ENCODE measurements around the gene BICC1. TPM values are rescaled to one million over a fixed set of nuclear protein-coding genes. Genes with fewer than 3 reads are reported as not detected.

Gene BICC1
- total RNA-seq, 2 donors from 2014 or later = 35.3 to 42.0 TPM

DNA sequence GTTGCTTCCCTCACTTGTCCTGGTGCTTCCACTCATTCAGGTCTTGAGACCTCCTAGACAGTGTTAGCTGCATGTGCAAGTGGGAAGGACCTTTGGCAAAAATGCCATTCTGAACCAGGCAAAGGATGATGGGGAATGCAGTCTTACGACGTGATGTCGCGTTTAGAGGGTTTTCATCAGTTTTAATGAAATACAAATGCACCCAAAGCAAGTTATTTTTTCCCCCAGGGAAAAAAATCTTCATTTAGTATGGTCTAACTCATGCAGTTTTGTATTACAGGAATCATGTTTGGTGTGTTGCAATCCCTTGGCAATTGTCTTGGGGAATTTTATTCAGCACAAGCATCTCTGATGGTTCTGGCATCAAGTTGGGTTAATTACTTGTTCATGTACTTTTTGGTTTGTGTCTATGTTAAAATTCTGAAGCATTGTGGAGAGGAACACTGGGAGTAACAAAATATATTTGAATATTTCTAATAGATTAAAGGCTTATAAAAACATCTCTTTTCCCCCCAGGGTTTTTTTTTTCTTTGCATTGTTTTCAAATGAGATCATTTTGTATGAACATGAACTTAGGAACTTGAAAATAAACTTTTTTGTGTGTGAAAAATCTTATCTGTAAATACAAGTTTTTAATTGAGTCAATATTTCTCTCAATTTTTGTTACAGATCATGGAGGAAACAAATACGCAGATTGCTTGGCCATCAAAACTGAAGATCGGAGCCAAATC is 188.9 kb downstream of the BICC1 start:
- no peak for TF ChIP-seq POLR2A (IDR thresholded peaks at IDR 0.05)
- TF ChIP-seq, protein P1, sequence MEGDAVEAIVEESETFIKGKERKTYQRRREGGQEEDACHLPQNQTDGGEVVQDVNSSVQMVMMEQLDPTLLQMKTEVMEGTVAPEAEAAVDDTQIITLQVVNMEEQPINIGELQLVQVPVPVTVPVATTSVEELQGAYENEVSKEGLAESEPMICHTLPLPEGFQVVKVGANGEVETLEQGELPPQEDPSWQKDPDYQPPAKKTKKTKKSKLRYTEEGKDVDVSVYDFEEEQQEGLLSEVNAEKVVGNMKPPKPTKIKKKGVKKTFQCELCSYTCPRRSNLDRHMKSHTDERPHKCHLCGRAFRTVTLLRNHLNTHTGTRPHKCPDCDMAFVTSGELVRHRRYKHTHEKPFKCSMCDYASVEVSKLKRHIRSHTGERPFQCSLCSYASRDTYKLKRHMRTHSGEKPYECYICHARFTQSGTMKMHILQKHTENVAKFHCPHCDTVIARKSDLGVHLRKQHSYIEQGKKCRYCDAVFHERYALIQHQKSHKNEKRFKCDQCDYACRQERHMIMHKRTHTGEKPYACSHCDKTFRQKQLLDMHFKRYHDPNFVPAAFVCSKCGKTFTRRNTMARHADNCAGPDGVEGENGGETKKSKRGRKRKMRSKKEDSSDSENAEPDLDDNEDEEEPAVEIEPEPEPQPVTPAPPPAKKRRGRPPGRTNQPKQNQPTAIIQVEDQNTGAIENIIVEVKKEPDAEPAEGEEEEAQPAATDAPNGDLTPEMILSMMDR (IDR thresholded peaks at IDR 0.05) = no peak
- peak in 1 of 4 donors; percentile 40 for DNase-seq
- Histone ChIP-seq H3K4me3 (no peak overlapping the region), H3K27me3 (no peaks in the 10 kb centered on the region), H3K4me1 (peaks cover 15% of the 10 kb centered on the region), H3K36me3 (replicated peaks in 1 of 2; ENCODE audit: insufficient read depth in 1 of 2, low read depth in 2 of 2) (no peaks in the 10 kb centered on the region), H3K9me3 (no peaks in the 10 kb centered on the region), H3K27ac (peak overlapping the region in 1 of 4 donors; percentile 31)
- ATAC-seq = peak; percentile 51
- 68 to 70% methylated on average over 6 of the region's 6 CpGs for WGBS, 2 donors
- intact Hi-C loops (cut with DNase I) = no loop called here

DNA sequence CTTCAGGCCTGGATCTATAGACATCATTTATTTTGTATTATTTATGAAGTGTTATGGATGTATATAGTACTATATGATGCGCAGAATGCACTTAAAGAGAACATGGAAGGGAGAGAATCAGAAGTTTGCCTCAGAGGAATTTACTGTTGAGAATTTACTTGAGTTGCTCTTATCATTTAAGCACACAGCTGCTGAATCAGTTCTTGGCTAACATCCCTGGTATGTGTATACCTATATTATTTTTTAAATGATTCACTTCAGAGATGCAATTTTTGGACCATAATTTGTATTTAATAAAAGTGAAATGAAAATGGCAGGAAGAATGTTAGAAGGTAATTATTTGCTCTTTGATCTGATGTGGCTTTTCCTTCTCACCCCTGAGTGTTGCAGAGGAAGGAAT is 191.6 kb downstream of the BICC1 start:
- no peak for DNase-seq
- Histone ChIP-seq H3K36me3 (replicated peaks in 1 of 2; ENCODE audit: insufficient read depth in 1 of 2, low read depth in 2 of 2) (no peaks in the 10 kb centered on the region), H3K4me3 (no peak overlapping the region), H3K9me3 (no peaks in the 10 kb centered on the region), H3K27me3 (no peaks in the 10 kb centered on the region), H3K4me1 (peaks cover 10% of the 10 kb centered on the region), H3K27ac (no peak overlapping the region)
- intact Hi-C loops (cut with DNase I) = no loop called here
- 90 to 100% methylated on average over 1 of the region's 1 CpG for WGBS, 2 donors
- no peak for ATAC-seq
- no peak for TF ChIP-seq POLR2A (IDR thresholded peaks at IDR 0.05)
- TF ChIP-seq, protein P1 (IDR thresholded peaks at IDR 0.05) = no peak

DNA sequence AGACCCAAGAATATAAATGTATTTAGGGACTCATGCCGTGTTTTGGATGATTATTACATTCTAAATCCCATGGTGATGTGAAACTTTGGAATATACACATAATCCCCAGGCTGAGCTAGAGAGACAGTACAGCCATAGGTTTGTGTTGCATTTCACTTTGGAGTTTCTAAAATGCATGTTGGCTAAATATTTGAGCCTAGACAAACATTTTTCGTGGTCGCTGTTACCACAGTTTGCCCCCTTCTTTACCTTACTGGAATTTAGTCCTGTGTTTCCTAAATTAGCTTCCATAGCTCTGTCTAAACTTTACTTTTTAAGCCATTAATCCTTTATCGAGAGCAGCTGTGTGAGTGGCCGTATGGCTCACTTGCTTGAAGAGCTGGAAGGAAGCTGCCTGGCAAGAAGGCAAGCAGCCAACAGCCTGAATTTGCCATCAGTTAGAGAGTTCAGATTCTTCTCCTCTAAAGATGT is 192.0 kb downstream of the BICC1 start:
- Histone ChIP-seq H3K4me1 (peaks cover 9% of the 10 kb centered on the region), H3K27ac (no peak overlapping the region), H3K9me3 (no peaks in the 10 kb centered on the region), H3K27me3 (no peaks in the 10 kb centered on the region), H3K4me3 (no peak overlapping the region), H3K36me3 (replicated peaks in 1 of 2; ENCODE audit: insufficient read depth in 1 of 2, low read depth in 2 of 2) (no peaks in the 10 kb centered on the region)
- WGBS, 2 donors = 18 to 26% methylated on average over 5 of the region's 5 CpGs
- ATAC-seq (no peak), DNase-seq (no peak)
- TF ChIP-seq, protein P1 (IDR thresholded peaks at IDR 0.05) = no peak
- TF ChIP-seq POLR2A (IDR thresholded peaks at IDR 0.05) = no peak
- intact Hi-C loops (cut with DNase I) = no loop called here

DNA sequence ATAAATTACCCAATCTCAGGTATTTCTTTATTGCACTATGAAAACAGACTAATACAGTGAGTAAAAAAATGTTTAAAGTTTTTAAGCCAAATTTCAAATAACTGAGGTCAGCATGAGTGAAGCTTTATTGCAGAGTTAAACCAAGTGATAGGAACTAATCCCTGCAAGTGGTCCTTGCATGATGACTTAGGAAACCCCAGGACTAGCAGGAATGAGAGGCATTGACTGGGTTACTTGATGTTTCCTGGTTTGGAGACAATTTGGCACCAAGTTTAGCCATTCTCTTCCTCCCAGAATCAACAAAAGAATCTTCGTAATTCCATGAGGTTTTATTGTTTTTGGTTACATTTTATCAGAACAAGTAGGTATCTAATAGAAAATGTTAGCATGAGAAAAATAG is 194.2 kb downstream of the BICC1 start:
- DNase-seq = no peak
- H3K27ac ChIP-seq = no peak overlapping the region
- H3K36me3 ChIP-seq (replicated peaks in 1 of 2; ENCODE audit: insufficient read depth in 1 of 2, low read depth in 2 of 2) = no peaks in the 10 kb centered on the region
- no peak overlapping the region for H3K4me3 ChIP-seq
- TF ChIP-seq POLR2A (IDR thresholded peaks at IDR 0.05) = no peak
- TF ChIP-seq, protein P1 (IDR thresholded peaks at IDR 0.05) = no peak
- ATAC-seq = no peak
- 52 to 59% methylated on average over 1 of the region's 1 CpG for WGBS, 2 donors
- peaks cover 6% of the 10 kb centered on the region for H3K4me1 ChIP-seq
- intact Hi-C loops (cut with DNase I) = no loop called here
- H3K27me3 ChIP-seq = no peaks in the 10 kb centered on the region
- no peaks in the 10 kb centered on the region for H3K9me3 ChIP-seq

DNA sequence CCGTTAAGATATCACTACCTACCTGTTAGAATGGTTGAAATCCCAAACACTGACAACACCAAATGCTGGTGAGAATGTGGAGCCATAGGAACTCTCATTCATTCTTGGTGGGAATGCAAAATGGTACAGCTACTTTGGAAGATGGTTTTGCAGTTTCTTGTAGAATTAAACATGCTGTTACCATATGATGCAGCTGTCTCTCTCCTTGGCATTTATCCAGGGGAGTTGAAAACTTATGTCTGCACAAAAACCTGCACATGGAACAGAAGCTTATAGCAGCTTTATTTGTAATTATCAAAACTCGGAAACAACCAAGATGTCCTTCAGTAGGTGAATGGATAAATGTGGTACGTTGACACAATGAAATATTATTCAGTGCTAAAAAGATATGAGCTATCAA is 199.5 kb downstream of the BICC1 start:
- no peaks in the 10 kb centered on the region for H3K27me3 ChIP-seq
- intact Hi-C loops (cut with DNase I) = no loop called here
- TF ChIP-seq POLR2A (IDR thresholded peaks at IDR 0.05) = no peak
- TF ChIP-seq, protein P1 (IDR thresholded peaks at IDR 0.05) = no peak
- no peak for DNase-seq
- H3K9me3 ChIP-seq = no peaks in the 10 kb centered on the region
- H3K4me3 ChIP-seq = no peak overlapping the region
- H3K36me3 ChIP-seq (replicated peaks in 1 of 2; ENCODE audit: insufficient read depth in 1 of 2, low read depth in 2 of 2) = no peaks in the 10 kb centered on the region
- no peak overlapping the region for H3K27ac ChIP-seq
- H3K4me1 ChIP-seq = peaks cover 12% of the 10 kb centered on the region
- ATAC-seq = no peak
- WGBS, 2 donors = 63 to 65% methylated on average over 3 of the region's 3 CpGs
